Neural cell (in vitro differentiated cells): ENCODE results near the gene IFT43.

Experiments used
- EP300 ChIP-seq: fragments of 450-650 bp; conservative IDR thresholded peaks from 2 replicates; pipeline ENCODE4 v1.6.1; 2014; ENCODE audit warnings: antibody characterized with exemption, mild to moderate bottlenecking, moderate library complexity; ENCODE audit not compliant: poor library complexity, severe bottlenecking
- EZH2 ChIP-seq: fragments of 200-600, 300-800 bp; shearing (Covaris generic), sonication (generic); IDR thresholded peaks from 2 replicates; pipeline ENCODE4 v1.6.1; 2014; ENCODE audit warnings: antibody characterized with exemption, low read length, borderline replicate concordance, mild to moderate bottlenecking; ENCODE audit not compliant: insufficient read depth, poor library complexity, severe bottlenecking
- MXI1 ChIP-seq: fragments of 450-650 bp; conservative IDR thresholded peaks from 2 replicates; pipeline ENCODE4 v1.6.1; 2014; ENCODE audit warnings: antibody characterized with exemption, mild to moderate bottlenecking; ENCODE audit not compliant: poor library complexity, severe bottlenecking
- POLR2AphosphoS5 ChIP-seq: IDR thresholded peaks from 2 replicates; pipeline ENCODE4 v1.6.1; 2012
- RAD21 ChIP-seq: fragments of 450-650 bp; conservative IDR thresholded peaks from 2 replicates; pipeline ENCODE4 v1.6.1; 2014; ENCODE audit warnings: antibody characterized with exemption, mild to moderate bottlenecking, moderate library complexity
- SMC3 ChIP-seq: fragments of 450-650 bp; conservative IDR thresholded peaks from 2 replicates; pipeline ENCODE4 v1.6.1; 2014; ENCODE audit warnings: antibody characterized with exemption, mild to moderate bottlenecking, moderate library complexity; ENCODE audit not compliant: poor library complexity
- TAF1 ChIP-seq: IDR thresholded peaks from 2 replicates; pipeline ENCODE4 v1.6.1; 2012; ENCODE audit warnings: low read depth
- TF ChIP-seq, protein P1 (sequence below): fragments of 450-650 bp; IDR thresholded peaks from 2 replicates; pipeline ENCODE4 v1.5.1; 2014; ENCODE audit warnings: antibody characterized with exemption, mild to moderate bottlenecking, moderate library complexity; ENCODE audit not compliant: poor library complexity, severe bottlenecking
- TF ChIP-seq, protein P2 (sequence below): IDR thresholded peaks from 2 replicates; pipeline ENCODE4 v1.6.1; 2012; ENCODE audit warnings: borderline replicate concordance

GRCh38 chr14:76006253-76006652 is 20.7 kb downstream of the IFT43 start:
- TF ChIP-seq, protein P1, sequence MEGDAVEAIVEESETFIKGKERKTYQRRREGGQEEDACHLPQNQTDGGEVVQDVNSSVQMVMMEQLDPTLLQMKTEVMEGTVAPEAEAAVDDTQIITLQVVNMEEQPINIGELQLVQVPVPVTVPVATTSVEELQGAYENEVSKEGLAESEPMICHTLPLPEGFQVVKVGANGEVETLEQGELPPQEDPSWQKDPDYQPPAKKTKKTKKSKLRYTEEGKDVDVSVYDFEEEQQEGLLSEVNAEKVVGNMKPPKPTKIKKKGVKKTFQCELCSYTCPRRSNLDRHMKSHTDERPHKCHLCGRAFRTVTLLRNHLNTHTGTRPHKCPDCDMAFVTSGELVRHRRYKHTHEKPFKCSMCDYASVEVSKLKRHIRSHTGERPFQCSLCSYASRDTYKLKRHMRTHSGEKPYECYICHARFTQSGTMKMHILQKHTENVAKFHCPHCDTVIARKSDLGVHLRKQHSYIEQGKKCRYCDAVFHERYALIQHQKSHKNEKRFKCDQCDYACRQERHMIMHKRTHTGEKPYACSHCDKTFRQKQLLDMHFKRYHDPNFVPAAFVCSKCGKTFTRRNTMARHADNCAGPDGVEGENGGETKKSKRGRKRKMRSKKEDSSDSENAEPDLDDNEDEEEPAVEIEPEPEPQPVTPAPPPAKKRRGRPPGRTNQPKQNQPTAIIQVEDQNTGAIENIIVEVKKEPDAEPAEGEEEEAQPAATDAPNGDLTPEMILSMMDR, result no peak
- TF ChIP-seq, protein P2, sequence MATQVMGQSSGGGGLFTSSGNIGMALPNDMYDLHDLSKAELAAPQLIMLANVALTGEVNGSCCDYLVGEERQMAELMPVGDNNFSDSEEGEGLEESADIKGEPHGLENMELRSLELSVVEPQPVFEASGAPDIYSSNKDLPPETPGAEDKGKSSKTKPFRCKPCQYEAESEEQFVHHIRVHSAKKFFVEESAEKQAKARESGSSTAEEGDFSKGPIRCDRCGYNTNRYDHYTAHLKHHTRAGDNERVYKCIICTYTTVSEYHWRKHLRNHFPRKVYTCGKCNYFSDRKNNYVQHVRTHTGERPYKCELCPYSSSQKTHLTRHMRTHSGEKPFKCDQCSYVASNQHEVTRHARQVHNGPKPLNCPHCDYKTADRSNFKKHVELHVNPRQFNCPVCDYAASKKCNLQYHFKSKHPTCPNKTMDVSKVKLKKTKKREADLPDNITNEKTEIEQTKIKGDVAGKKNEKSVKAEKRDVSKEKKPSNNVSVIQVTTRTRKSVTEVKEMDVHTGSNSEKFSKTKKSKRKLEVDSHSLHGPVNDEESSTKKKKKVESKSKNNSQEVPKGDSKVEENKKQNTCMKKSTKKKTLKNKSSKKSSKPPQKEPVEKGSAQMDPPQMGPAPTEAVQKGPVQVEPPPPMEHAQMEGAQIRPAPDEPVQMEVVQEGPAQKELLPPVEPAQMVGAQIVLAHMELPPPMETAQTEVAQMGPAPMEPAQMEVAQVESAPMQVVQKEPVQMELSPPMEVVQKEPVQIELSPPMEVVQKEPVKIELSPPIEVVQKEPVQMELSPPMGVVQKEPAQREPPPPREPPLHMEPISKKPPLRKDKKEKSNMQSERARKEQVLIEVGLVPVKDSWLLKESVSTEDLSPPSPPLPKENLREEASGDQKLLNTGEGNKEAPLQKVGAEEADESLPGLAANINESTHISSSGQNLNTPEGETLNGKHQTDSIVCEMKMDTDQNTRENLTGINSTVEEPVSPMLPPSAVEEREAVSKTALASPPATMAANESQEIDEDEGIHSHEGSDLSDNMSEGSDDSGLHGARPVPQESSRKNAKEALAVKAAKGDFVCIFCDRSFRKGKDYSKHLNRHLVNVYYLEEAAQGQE, result no peak
- no peak for TF ChIP-seq POLR2AphosphoS5
- no peak for TF ChIP-seq MXI1
- no peak for TF ChIP-seq EP300
- no peak for TF ChIP-seq RAD21
- no peak for TF ChIP-seq TAF1
- no peak for TF ChIP-seq EZH2
- TF ChIP-seq SMC3, result no peak
